ENCODE results near the gene CHD1.

The CHD1 gene

GRCh38 chr5:98904780-98905179 lies 24.0 kb downstream of the CHD1 start:
- Histone ChIP-seq H3K27me3 (ENCODE audit: control insufficient read depth in 1 of 2, insufficient read depth in 2 of 2, low read length in 2 of 2) (no peaks in the 10 kb centered on the region), H3K9me3 (ENCODE audit: control insufficient read depth in 1 of 2, low read length in 2 of 2) (no peaks in the 10 kb centered on the region), H3K27ac (ENCODE audit: low read depth, low read length) (no peak overlapping the region), H3K36me3 (ENCODE audit: control insufficient read depth in 1 of 2, insufficient read depth in 2 of 2, low read length in 2 of 2) (peaks cover 0 to 29% of the 10 kb centered on the region in 2 donors), H3K9ac (ENCODE audit: low read depth in 1 of 2, low read length in 2 of 2) (no peak overlapping the region), H3K4me3 (ENCODE audit: low read depth in 1 of 2, low read length in 2 of 2) (no peak overlapping the region), H3K4me1 (ENCODE audit: control insufficient read depth in 1 of 2, insufficient read depth in 2 of 2, low read length in 2 of 2) (no peaks in the 10 kb centered on the region)

- H3K9ac ChIP-seq (ENCODE audit: low read depth in 1 of 2, low read length in 2 of 2) = no peak overlapping the region
- no peaks in the 10 kb centered on the region for H3K27me3 ChIP-seq (ENCODE audit: control insufficient read depth in 1 of 2, insufficient read depth in 2 of 2, low read length in 2 of 2)
- peaks cover 11 to 47% of the 10 kb centered on the region in 2 donors for H3K36me3 ChIP-seq (ENCODE audit: control insufficient read depth in 1 of 2, insufficient read depth in 2 of 2, low read length in 2 of 2)
- no peaks in the 10 kb centered on the region for H3K4me1 ChIP-seq (ENCODE audit: control insufficient read depth in 1 of 2, insufficient read depth in 2 of 2, low read length in 2 of 2)
- no peak overlapping the region for H3K4me3 ChIP-seq (ENCODE audit: low read depth in 1 of 2, low read length in 2 of 2)
- H3K27ac ChIP-seq (ENCODE audit: low read depth, low read length) = no peak overlapping the region
- no peaks in the 10 kb centered on the region for H3K9me3 ChIP-seq (ENCODE audit: control insufficient read depth in 1 of 2, low read length in 2 of 2)
These were observed 26.1 kb downstream of the CHD1 start for GRCh38 chr5:98902733-98903132.

DNA sequence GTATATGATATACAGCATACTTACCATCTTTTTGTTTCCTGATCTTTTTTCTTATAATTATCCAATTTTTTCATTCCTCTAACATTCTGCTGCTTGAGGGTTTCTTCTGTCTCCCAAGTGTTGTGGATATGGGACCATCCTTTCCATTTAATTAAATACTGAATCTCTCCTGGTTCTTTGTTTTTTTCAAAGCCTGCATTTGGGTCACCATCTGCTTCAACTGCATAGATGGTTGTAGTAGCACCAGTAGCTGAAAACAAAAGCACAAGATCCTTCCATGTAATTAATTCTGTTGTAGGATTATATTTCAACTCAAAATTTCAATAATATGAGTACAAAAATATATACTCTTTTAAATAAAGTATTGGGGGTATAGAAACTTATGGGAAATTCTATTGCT lies 29.4 kb downstream of the CHD1 start:
- Histone ChIP-seq H3K27ac (ENCODE audit: low read depth, low read length) (no peak overlapping the region), H3K4me3 (ENCODE audit: low read depth in 1 of 2, low read length in 2 of 2) (no peak overlapping the region), H3K27me3 (ENCODE audit: control insufficient read depth in 1 of 2, insufficient read depth in 2 of 2, low read length in 2 of 2) (no peaks in the 10 kb centered on the region), H3K4me1 (ENCODE audit: control insufficient read depth in 1 of 2, insufficient read depth in 2 of 2, low read length in 2 of 2) (no peaks in the 10 kb centered on the region), H3K36me3 (ENCODE audit: control insufficient read depth in 1 of 2, insufficient read depth in 2 of 2, low read length in 2 of 2) (peaks cover 23 to 76% of the 10 kb centered on the region in 2 donors), H3K9ac (ENCODE audit: low read depth in 1 of 2, low read length in 2 of 2) (no peak overlapping the region), H3K9me3 (ENCODE audit: control insufficient read depth in 1 of 2, low read length in 2 of 2) (no peaks in the 10 kb centered on the region)

DNA sequence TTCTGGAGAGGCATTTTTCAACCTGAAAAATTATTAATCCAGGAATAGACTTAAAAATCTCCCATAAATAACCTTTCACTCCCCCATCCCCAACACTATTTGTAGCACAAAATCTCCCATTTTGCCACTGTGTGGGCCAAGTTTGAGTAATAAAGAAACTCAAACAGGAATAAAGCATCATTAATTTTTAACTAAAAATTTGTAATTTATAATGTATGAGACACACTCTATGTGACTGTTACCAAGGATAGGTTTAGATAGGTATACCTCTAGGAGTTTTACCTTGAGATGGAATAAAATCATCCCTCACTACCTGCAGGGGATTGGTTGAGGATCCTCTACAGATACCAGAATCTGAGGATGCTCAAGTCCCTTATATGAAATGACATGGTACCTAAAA lies 30.1 kb downstream of the CHD1 start:
- no peaks in the 10 kb centered on the region for H3K9me3 ChIP-seq (ENCODE audit: control insufficient read depth in 1 of 2, low read length in 2 of 2)
- H3K4me3 ChIP-seq (ENCODE audit: low read depth in 1 of 2, low read length in 2 of 2) = no peak overlapping the region
- H3K4me1 ChIP-seq (ENCODE audit: control insufficient read depth in 1 of 2, insufficient read depth in 2 of 2, low read length in 2 of 2) = no peaks in the 10 kb centered on the region
- no peak overlapping the region for H3K27ac ChIP-seq (ENCODE audit: low read depth, low read length)
- H3K9ac ChIP-seq (ENCODE audit: low read depth in 1 of 2, low read length in 2 of 2) = no peak overlapping the region
- H3K27me3 ChIP-seq (ENCODE audit: control insufficient read depth in 1 of 2, insufficient read depth in 2 of 2, low read length in 2 of 2) = no peaks in the 10 kb centered on the region
- peaks cover 27 to 78% of the 10 kb centered on the region in 2 donors for H3K36me3 ChIP-seq (ENCODE audit: control insufficient read depth in 1 of 2, insufficient read depth in 2 of 2, low read length in 2 of 2)

DNA sequence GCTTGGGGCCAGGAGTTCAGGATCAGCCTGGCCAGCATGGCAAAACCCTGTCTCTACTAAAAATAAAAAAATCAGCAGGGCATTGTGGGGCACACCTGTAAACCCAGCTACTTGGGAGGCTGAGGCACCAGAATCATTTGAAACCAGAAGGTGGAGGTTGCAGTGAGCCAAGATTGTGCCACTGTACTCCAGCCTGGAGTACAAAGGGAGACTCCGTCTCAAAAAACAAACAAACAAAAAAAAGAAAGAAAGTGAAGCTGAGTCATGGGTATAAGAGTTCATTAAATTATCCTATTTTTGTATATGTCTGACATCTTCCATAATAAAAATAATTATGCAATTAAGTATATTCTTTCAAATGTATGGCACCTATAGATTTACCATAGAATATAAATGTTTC lies 37.2 kb downstream of the CHD1 start:
- Histone ChIP-seq H3K36me3 (ENCODE audit: control insufficient read depth in 1 of 2, insufficient read depth in 2 of 2, low read length in 2 of 2) (peaks cover 30 to 69% of the 10 kb centered on the region in 2 donors), H3K27ac (ENCODE audit: low read depth, low read length) (no peak overlapping the region), H3K9ac (ENCODE audit: low read depth in 1 of 2, low read length in 2 of 2) (no peak overlapping the region), H3K4me3 (ENCODE audit: low read depth in 1 of 2, low read length in 2 of 2) (no peak overlapping the region), H3K9me3 (ENCODE audit: control insufficient read depth in 1 of 2, low read length in 2 of 2) (no peaks in the 10 kb centered on the region), H3K4me1 (ENCODE audit: control insufficient read depth in 1 of 2, insufficient read depth in 2 of 2, low read length in 2 of 2) (no peaks in the 10 kb centered on the region), H3K27me3 (ENCODE audit: control insufficient read depth in 1 of 2, insufficient read depth in 2 of 2, low read length in 2 of 2) (no peaks in the 10 kb centered on the region)

- Histone ChIP-seq H3K27ac (ENCODE audit: low read depth, low read length) (no peak overlapping the region), H3K9ac (ENCODE audit: low read depth in 1 of 2, low read length in 2 of 2) (no peak overlapping the region), H3K4me1 (ENCODE audit: control insufficient read depth in 1 of 2, insufficient read depth in 2 of 2, low read length in 2 of 2) (no peaks in the 10 kb centered on the region), H3K27me3 (ENCODE audit: control insufficient read depth in 1 of 2, insufficient read depth in 2 of 2, low read length in 2 of 2) (no peaks in the 10 kb centered on the region), H3K4me3 (ENCODE audit: low read depth in 1 of 2, low read length in 2 of 2) (no peak overlapping the region), H3K9me3 (ENCODE audit: control insufficient read depth in 1 of 2, low read length in 2 of 2) (no peaks in the 10 kb centered on the region), H3K36me3 (ENCODE audit: control insufficient read depth in 1 of 2, insufficient read depth in 2 of 2, low read length in 2 of 2) (peaks cover 30 to 75% of the 10 kb centered on the region in 2 donors)
These were observed 48.2 kb downstream of the CHD1 start for GRCh38 chr5:98880598-98880997.

- peaks cover 30 to 71% of the 10 kb centered on the region in 2 donors for H3K36me3 ChIP-seq (ENCODE audit: control insufficient read depth in 1 of 2, insufficient read depth in 2 of 2, low read length in 2 of 2)
- H3K4me1 ChIP-seq (ENCODE audit: control insufficient read depth in 1 of 2, insufficient read depth in 2 of 2, low read length in 2 of 2) = no peaks in the 10 kb centered on the region
- H3K27ac ChIP-seq (ENCODE audit: low read depth, low read length) = no peak overlapping the region
- no peaks in the 10 kb centered on the region for H3K27me3 ChIP-seq (ENCODE audit: control insufficient read depth in 1 of 2, insufficient read depth in 2 of 2, low read length in 2 of 2)
- H3K4me3 ChIP-seq (ENCODE audit: low read depth in 1 of 2, low read length in 2 of 2) = no peak overlapping the region
- H3K9ac ChIP-seq (ENCODE audit: low read depth in 1 of 2, low read length in 2 of 2) = no peak overlapping the region
- no peaks in the 10 kb centered on the region for H3K9me3 ChIP-seq (ENCODE audit: control insufficient read depth in 1 of 2, low read length in 2 of 2)
These were observed 48.7 kb downstream of the CHD1 start for GRCh38 chr5:98880151-98880550.

DNA sequence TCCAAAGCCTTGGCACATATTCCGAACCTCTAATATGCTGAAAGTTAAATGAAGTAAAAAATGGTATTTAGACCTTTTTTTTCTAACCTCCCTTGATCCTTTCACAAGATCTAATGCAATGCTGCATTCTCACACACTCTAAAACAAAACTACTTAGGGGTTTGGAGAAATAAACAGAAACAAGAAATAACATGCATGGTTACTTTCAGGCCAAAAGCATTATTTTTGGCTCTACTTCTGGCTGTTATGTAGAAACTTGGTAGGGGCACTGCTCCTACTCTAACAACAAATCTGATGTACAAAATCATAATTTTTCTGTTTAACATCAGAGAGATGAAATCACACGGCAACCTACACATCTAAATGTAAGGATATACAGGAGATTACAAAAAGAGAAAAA lies 51.2 kb downstream of the CHD1 start:
- peaks cover 25 to 65% of the 10 kb centered on the region in 2 donors for H3K36me3 ChIP-seq (ENCODE audit: control insufficient read depth in 1 of 2, insufficient read depth in 2 of 2, low read length in 2 of 2)

DNA sequence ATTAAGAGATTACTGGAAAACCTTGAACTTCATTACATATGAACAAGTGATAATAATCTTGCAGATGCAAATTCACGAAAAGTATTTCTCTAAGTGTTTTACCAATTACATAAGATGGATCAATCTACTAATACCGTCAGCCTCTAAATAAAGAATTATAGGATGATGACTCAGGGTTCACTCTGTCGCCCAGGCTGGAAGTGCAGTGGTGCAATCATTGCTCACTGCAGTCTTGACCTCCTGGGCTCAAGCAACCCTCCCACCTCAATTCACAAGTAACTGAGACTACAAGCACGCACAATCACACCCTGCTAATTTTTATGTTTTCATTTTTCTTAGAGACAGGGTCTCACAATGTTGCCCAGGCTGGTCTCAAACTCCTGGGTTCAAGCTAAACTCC lies 56.1 kb downstream of the CHD1 start:
- no peaks in the 10 kb centered on the region for H3K9me3 ChIP-seq (ENCODE audit: control insufficient read depth in 1 of 2, low read length in 2 of 2)
- H3K36me3 ChIP-seq (ENCODE audit: control insufficient read depth in 1 of 2, insufficient read depth in 2 of 2, low read length in 2 of 2) = peaks cover 19 to 70% of the 10 kb centered on the region in 2 donors
- no peaks in the 10 kb centered on the region for H3K27me3 ChIP-seq (ENCODE audit: control insufficient read depth in 1 of 2, insufficient read depth in 2 of 2, low read length in 2 of 2)
- H3K4me3 ChIP-seq (ENCODE audit: low read depth in 1 of 2, low read length in 2 of 2) = no peak overlapping the region
- no peaks in the 10 kb centered on the region for H3K4me1 ChIP-seq (ENCODE audit: control insufficient read depth in 1 of 2, insufficient read depth in 2 of 2, low read length in 2 of 2)
- no peak overlapping the region for H3K27ac ChIP-seq (ENCODE audit: low read depth, low read length)
- H3K9ac ChIP-seq (ENCODE audit: low read depth in 1 of 2, low read length in 2 of 2) = no peak overlapping the region

More for the DNA sequence above, 51.2 kb downstream of the CHD1 start:
- no peak overlapping the region for H3K4me3 ChIP-seq (ENCODE audit: low read depth in 1 of 2, low read length in 2 of 2)
- H3K9ac ChIP-seq (ENCODE audit: low read depth in 1 of 2, low read length in 2 of 2) = no peak overlapping the region
- H3K27me3 ChIP-seq (ENCODE audit: control insufficient read depth in 1 of 2, insufficient read depth in 2 of 2, low read length in 2 of 2) = no peaks in the 10 kb centered on the region
- H3K9me3 ChIP-seq (ENCODE audit: control insufficient read depth in 1 of 2, low read length in 2 of 2) = no peaks in the 10 kb centered on the region
- no peaks in the 10 kb centered on the region for H3K4me1 ChIP-seq (ENCODE audit: control insufficient read depth in 1 of 2, insufficient read depth in 2 of 2, low read length in 2 of 2)
- no peak overlapping the region for H3K27ac ChIP-seq (ENCODE audit: low read depth, low read length)

DNA sequence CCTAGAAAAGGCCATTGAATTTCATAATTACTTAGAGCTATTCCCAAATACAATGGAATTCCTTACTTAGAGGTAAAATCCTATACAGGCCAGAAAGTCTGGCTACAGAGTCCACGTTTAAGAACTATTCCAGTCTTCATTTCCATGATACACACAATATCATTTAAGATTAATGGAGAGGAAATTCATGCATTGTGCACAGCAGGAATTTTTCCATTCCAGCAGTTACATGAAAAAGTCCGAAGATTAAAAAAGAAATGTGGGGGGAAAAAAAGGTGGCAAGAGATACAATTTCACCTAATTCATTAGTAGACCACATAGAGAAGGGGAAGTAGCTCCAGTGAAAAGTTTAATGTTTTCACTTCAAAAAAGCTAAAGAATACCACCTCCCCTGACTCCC lies 63.1 kb downstream of the CHD1 start:
- H3K4me1 ChIP-seq (ENCODE audit: control insufficient read depth in 1 of 2, insufficient read depth in 2 of 2, low read length in 2 of 2) = no peaks in the 10 kb centered on the region
- H3K27me3 ChIP-seq (ENCODE audit: control insufficient read depth in 1 of 2, insufficient read depth in 2 of 2, low read length in 2 of 2) = no peaks in the 10 kb centered on the region
- peaks cover 15 to 67% of the 10 kb centered on the region in 2 donors for H3K36me3 ChIP-seq (ENCODE audit: control insufficient read depth in 1 of 2, insufficient read depth in 2 of 2, low read length in 2 of 2)

GRCh38 chr5:98847054-98847453 lies 81.8 kb downstream of the CHD1 start:
- Histone ChIP-seq H3K36me3 (ENCODE audit: control insufficient read depth in 1 of 2, insufficient read depth in 2 of 2, low read length in 2 of 2) (no peaks in the 10 kb centered on the region), H3K27ac (ENCODE audit: low read depth, low read length) (no peak overlapping the region), H3K4me3 (ENCODE audit: low read depth in 1 of 2, low read length in 2 of 2) (no peak overlapping the region), H3K27me3 (ENCODE audit: control insufficient read depth in 1 of 2, insufficient read depth in 2 of 2, low read length in 2 of 2) (no peaks in the 10 kb centered on the region), H3K9me3 (ENCODE audit: control insufficient read depth in 1 of 2, low read length in 2 of 2) (peaks cover 7 to 19% of the 10 kb centered on the region in 2 donors), H3K9ac (ENCODE audit: low read depth in 1 of 2, low read length in 2 of 2) (no peak overlapping the region), H3K4me1 (ENCODE audit: control insufficient read depth in 1 of 2, insufficient read depth in 2 of 2, low read length in 2 of 2) (no peaks in the 10 kb centered on the region)

More for the DNA sequence above, 63.1 kb downstream of the CHD1 start:
- no peak overlapping the region for H3K9ac ChIP-seq (ENCODE audit: low read depth in 1 of 2, low read length in 2 of 2)
- H3K9me3 ChIP-seq (ENCODE audit: control insufficient read depth in 1 of 2, low read length in 2 of 2) = no peaks in the 10 kb centered on the region
- no peak overlapping the region for H3K27ac ChIP-seq (ENCODE audit: low read depth, low read length)
- H3K4me3 ChIP-seq (ENCODE audit: low read depth in 1 of 2, low read length in 2 of 2) = no peak overlapping the region

All from duodenal mucosa (tissue), 2 donors.